Mammary epithelial cell (primary cell): ENCODE data around the gene PLXNA2.

Source experiments
- CTCF ChIP-seq, 2 donors: IDR thresholded peaks in 1 of 2; conservative IDR thresholded peaks in 1 of 2; 2 replicates each; pipeline ENCODE4 v1.5.1; 2011 to 2012; ENCODE audit warnings: inconsistent platforms in 2 of 2, low read length in 2 of 2, mild to moderate bottlenecking in 2 of 2, control low read depth in 1 of 2, low read depth in 1 of 2; ENCODE audit not compliant: insufficient read depth in 1 of 2; ENCODE audit errors: extremely low read depth in 1 of 2
- EZH2 ChIP-seq: IDR thresholded peaks from 2 replicates; pipeline ENCODE4 v1.6.1; 2012; ENCODE audit warnings: low read length, inconsistent platforms, borderline replicate concordance

GRCh38 chr1:208265122-208265469 lies 20.9 kb upstream of the PLXNA2 start:
- no peak for TF ChIP-seq CTCF (conservative IDR thresholded peaks at IDR 0.05 in 1 of 2, IDR thresholded peaks at IDR 0.05 in 1 of 2; ENCODE audit: extremely low read depth in 1 of 2, insufficient read depth in 1 of 2, low read depth in 1 of 2, low read length in 2 of 2)
- TF ChIP-seq EZH2 = no peak
